Measurements from ENCODE around the gene ZNF853.

Gene ZNF853

GRCh38 chr7:6608081-6608480 is 7.3 kb upstream of the ZNF853 start:
- no peak for DNase-seq (ENCODE audit: low read depth)
- H3K4me3 ChIP-seq (ENCODE audit: low read depth, low read length), result no peak overlapping the region
- TF ChIP-seq CTCF (IDR thresholded peaks at IDR 0.05; ENCODE audit: control insufficient read depth, extremely low read depth, insufficient read depth), result no peak

GRCh38 chr7:6608794-6609193 is 6.6 kb upstream of the ZNF853 start:
- no peak overlapping the region for H3K4me3 ChIP-seq (ENCODE audit: low read depth, low read length)
- TF ChIP-seq CTCF (IDR thresholded peaks at IDR 0.05; ENCODE audit: control insufficient read depth, extremely low read depth, insufficient read depth), result no peak
- no peak for DNase-seq (ENCODE audit: low read depth)

- DNase-seq (ENCODE audit: low read depth), result no peak
- TF ChIP-seq CTCF (IDR thresholded peaks at IDR 0.05; ENCODE audit: control insufficient read depth, extremely low read depth, insufficient read depth), result no peak
- no peak overlapping the region for H3K4me3 ChIP-seq (ENCODE audit: low read depth, low read length)
Observed at GRCh38 chr7:6612819-6613218, 2.6 kb upstream of the ZNF853 start.

GRCh38 chr7:6613706-6614105 is 1.7 kb upstream of the ZNF853 start:
- no peak for TF ChIP-seq CTCF (IDR thresholded peaks at IDR 0.05; ENCODE audit: control insufficient read depth, extremely low read depth, insufficient read depth)
- no peak overlapping the region for H3K4me3 ChIP-seq (ENCODE audit: low read depth, low read length)
- no peak for DNase-seq (ENCODE audit: low read depth)

- TF ChIP-seq CTCF (IDR thresholded peaks at IDR 0.05; ENCODE audit: control insufficient read depth, extremely low read depth, insufficient read depth), result no peak
- no peak for DNase-seq (ENCODE audit: low read depth)
- H3K4me3 ChIP-seq (ENCODE audit: low read depth, low read length), result no peak overlapping the region
Observed at GRCh38 chr7:6615723-6616555, 529 bp downstream of the ZNF853 start.

- DNase-seq (ENCODE audit: low read depth), result no peak
- no peak overlapping the region for H3K4me3 ChIP-seq (ENCODE audit: low read depth, low read length)
- no peak for TF ChIP-seq CTCF (IDR thresholded peaks at IDR 0.05; ENCODE audit: control insufficient read depth, extremely low read depth, insufficient read depth)
Observed at GRCh38 chr7:6616854-6617643, 1.6 kb downstream of the ZNF853 start.
